Stomach smooth muscle (tissue), 2 donors: Measurements from ENCODE around the gene TMEM154.

Experiments
- H3K27ac ChIP-seq: one replicate; pipeline ENCODE4 v1.7.0; 2013; ENCODE audit warnings: mild to moderate bottlenecking, low read length, inconsistent platforms
- H3K27me3 ChIP-seq, 2 donors: one replicate each; pipeline ENCODE4 v1.7.0; 2013; ENCODE audit warnings: low read length in 2 of 2; ENCODE audit not compliant: insufficient read depth in 2 of 2, control insufficient read depth in 1 of 2
- H3K36me3 ChIP-seq, 2 donors: one replicate each; pipeline ENCODE4 v1.7.0; 2013; ENCODE audit warnings: low read length in 2 of 2; ENCODE audit not compliant: control insufficient read depth in 2 of 2, insufficient read depth in 2 of 2
- H3K4me1 ChIP-seq: one replicate; pipeline ENCODE4 v1.7.0; 2013; ENCODE audit warnings: low read length; ENCODE audit not compliant: control insufficient read depth, insufficient read depth
- H3K4me3 ChIP-seq, 2 donors: one replicate each; pipeline ENCODE4 v1.7.0; 2013; ENCODE audit warnings: low read length in 2 of 2
- H3K9ac ChIP-seq, 2 donors: one replicate each; pipeline ENCODE4 v1.7.0; 2013; ENCODE audit warnings: low read length in 2 of 2, mild to moderate bottlenecking in 1 of 2
- H3K9me3 ChIP-seq, 2 donors: one replicate each; pipeline ENCODE4 v1.7.0; 2013; ENCODE audit warnings: low read length in 2 of 2; ENCODE audit not compliant: control insufficient read depth in 2 of 2
- donor health status: healthy.
- donor health status: Pancreatic carcinoma.

Gene TMEM154

DNA sequence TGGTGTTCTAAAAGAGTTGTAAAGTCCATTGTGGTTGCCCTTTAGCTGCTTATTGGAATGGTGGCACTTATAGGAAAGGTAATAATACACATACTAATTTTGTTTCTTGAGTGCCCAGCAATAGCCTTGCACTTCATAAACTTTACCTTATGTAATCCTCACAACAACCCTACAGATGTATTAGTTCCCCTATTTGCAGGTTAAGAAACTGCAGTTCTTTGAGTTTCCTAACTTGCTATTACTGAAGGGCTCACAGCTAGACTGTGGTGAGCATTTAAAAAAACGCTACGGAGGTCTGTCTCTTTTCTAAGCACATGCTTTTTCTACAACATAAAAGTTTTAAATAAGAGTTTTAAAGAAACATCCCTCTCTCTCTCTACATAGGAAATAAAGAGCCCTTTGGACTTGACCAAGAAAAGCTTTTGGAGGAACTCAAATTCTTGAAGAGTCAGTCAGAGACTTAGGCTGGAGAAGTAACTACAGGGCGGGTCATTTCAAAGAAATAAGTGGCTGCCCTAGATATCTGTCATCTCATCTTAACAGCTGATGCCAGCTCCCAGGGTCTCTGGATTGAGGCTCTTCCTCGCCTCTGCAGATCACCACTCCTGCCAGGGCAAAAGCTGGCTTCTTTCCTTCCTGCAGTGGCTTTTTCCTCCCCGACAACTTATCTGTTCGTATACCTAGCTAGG is 101.9 kb downstream of the TMEM154 start:
- no peak overlapping the region for H3K4me3 ChIP-seq
- no peaks in the 10 kb centered on the region for H3K27me3 ChIP-seq
- no peak overlapping the region for H3K27ac ChIP-seq
- H3K9me3 ChIP-seq: no peaks in the 10 kb centered on the region
- no peaks in the 10 kb centered on the region for H3K36me3 ChIP-seq
- H3K9ac ChIP-seq: no peak overlapping the region
- H3K4me1 ChIP-seq: no peaks in the 10 kb centered on the region

- no peak overlapping the region for H3K9ac ChIP-seq
- no peak overlapping the region for H3K27ac ChIP-seq
- H3K4me3 ChIP-seq: no peak overlapping the region
- no peaks in the 10 kb centered on the region for H3K27me3 ChIP-seq
- H3K36me3 ChIP-seq: no peaks in the 10 kb centered on the region
- H3K9me3 ChIP-seq: no peaks in the 10 kb centered on the region
- H3K4me1 ChIP-seq: no peaks in the 10 kb centered on the region
Observed at GRCh38 chr4:152575533-152575932, 104.3 kb downstream of the TMEM154 start.

- no peak overlapping the region for H3K27ac ChIP-seq
- H3K4me1 ChIP-seq: no peaks in the 10 kb centered on the region
- H3K9ac ChIP-seq: no peak overlapping the region
- no peak overlapping the region for H3K4me3 ChIP-seq
- no peaks in the 10 kb centered on the region for H3K27me3 ChIP-seq
- no peaks in the 10 kb centered on the region for H3K36me3 ChIP-seq
- H3K9me3 ChIP-seq: no peaks in the 10 kb centered on the region
Observed at GRCh38 chr4:152573861-152574260, 105.9 kb downstream of the TMEM154 start.

GRCh38 chr4:152572417-152573086 is 107.2 kb downstream of the TMEM154 start:
- Histone ChIP-seq H3K27me3 (no peaks in the 10 kb centered on the region), H3K4me1 (no peaks in the 10 kb centered on the region), H3K9ac (no peak overlapping the region), H3K36me3 (no peaks in the 10 kb centered on the region), H3K9me3 (no peaks in the 10 kb centered on the region), H3K4me3 (no peak overlapping the region), H3K27ac (no peak overlapping the region)

DNA sequence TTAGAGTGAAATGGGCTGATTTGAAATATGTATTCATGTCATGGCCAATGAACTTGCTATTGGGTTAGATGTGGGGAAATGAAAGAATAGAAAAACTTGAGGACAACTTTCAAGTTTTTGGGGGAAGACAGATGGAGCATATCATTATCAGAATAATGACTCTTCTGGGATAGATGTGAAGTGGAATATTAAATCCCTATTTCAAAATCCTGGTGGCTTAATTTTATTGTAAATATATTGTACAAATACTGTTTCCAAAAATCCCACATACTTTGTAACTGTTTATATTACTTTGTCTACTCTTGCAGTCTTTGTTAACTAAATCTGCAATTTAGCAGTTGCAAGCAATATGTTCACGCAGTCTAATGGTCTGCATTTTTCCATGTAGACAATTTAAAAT is 108.0 kb downstream of the TMEM154 start:
- H3K36me3 ChIP-seq: no peaks in the 10 kb centered on the region
- H3K27ac ChIP-seq: no peak overlapping the region
- no peaks in the 10 kb centered on the region for H3K9me3 ChIP-seq
- no peaks in the 10 kb centered on the region for H3K4me1 ChIP-seq
- no peak overlapping the region for H3K9ac ChIP-seq
- no peak overlapping the region for H3K4me3 ChIP-seq
- H3K27me3 ChIP-seq: no peaks in the 10 kb centered on the region

GRCh38 chr4:152571296-152571695 is 108.5 kb downstream of the TMEM154 start:
- H3K27ac ChIP-seq: no peak overlapping the region
- H3K9ac ChIP-seq: no peak overlapping the region
- H3K4me1 ChIP-seq: no peaks in the 10 kb centered on the region

More at GRCh38 chr4:152571296-152571695, 108.5 kb downstream of the TMEM154 start:
- Histone ChIP-seq H3K9me3 (no peaks in the 10 kb centered on the region), H3K36me3 (no peaks in the 10 kb centered on the region), H3K27me3 (no peaks in the 10 kb centered on the region), H3K4me3 (no peak overlapping the region)
